ENCODE results near the gene ENTHD1.
"Not testable (repeated sequence)": the region's sequence is repeated elsewhere in the genome, so short reads cannot be mapped to it uniquely, and the experiment has no call there.

Gene ENTHD1

GRCh38 chr22:39895682-39896081 lies 2.1 kb upstream of the ENTHD1 start:
- no peak overlapping the region for H3K9ac ChIP-seq (ENCODE audit: low read depth, low read length)
- no peaks in the 10 kb centered on the region; the same call in 1 of the 2 replicates for H3K4me1 ChIP-seq (ENCODE audit: insufficient read depth, low read length)
- H3K9me3 ChIP-seq (ENCODE audit: insufficient read depth, low read depth, low read length) = no peaks in the 10 kb centered on the region
- no peak overlapping the region for H3K27ac ChIP-seq (ENCODE audit: low read length)
- no peaks in the 10 kb centered on the region for H3K27me3 ChIP-seq (ENCODE audit: insufficient read depth, low read length)
- no peak overlapping the region for H3K4me3 ChIP-seq (ENCODE audit: low read length)
- H3K36me3 ChIP-seq (ENCODE audit: insufficient read depth, low read depth, low read length) = no peaks in the 10 kb centered on the region

- Histone ChIP-seq H3K36me3 (ENCODE audit: insufficient read depth, low read depth, low read length) (no peaks in the 10 kb centered on the region), H3K27me3 (ENCODE audit: insufficient read depth, low read length) (no peaks in the 10 kb centered on the region), H3K9me3 (ENCODE audit: insufficient read depth, low read depth, low read length) (no peaks in the 10 kb centered on the region), H3K9ac (ENCODE audit: low read depth, low read length) (no peak overlapping the region), H3K4me1 (ENCODE audit: insufficient read depth, low read length) (no peaks in the 10 kb centered on the region; the same call in 1 of the 2 replicates), H3K4me3 (ENCODE audit: low read length) (no peak overlapping the region), H3K27ac (ENCODE audit: low read length) (no peak overlapping the region)
These were observed 1.1 kb upstream of the ENTHD1 start for GRCh38 chr22:39894554-39895092.

- H3K4me1 ChIP-seq (ENCODE audit: insufficient read depth, low read length); H3K36me3 ChIP-seq (ENCODE audit: insufficient read depth, low read depth, low read length); H3K4me3 ChIP-seq (ENCODE audit: low read length); H3K27ac ChIP-seq (ENCODE audit: low read length); H3K27me3 ChIP-seq (ENCODE audit: insufficient read depth, low read length); H3K9ac ChIP-seq (ENCODE audit: low read depth, low read length); H3K9me3 ChIP-seq (ENCODE audit: insufficient read depth, low read depth, low read length): not testable (repeated sequence)
These were observed 3.6 kb downstream of the ENTHD1 start for GRCh38 chr22:39889924-39890323.

GRCh38 chr22:39883057-39883456 lies 10.5 kb downstream of the ENTHD1 start:
- no peak overlapping the region for H3K4me3 ChIP-seq (ENCODE audit: low read length)
- no peaks in the 10 kb centered on the region for H3K4me1 ChIP-seq (ENCODE audit: insufficient read depth, low read length)
- H3K27me3 ChIP-seq (ENCODE audit: insufficient read depth, low read length) = peaks cover 4% of the 10 kb centered on the region; the same call in 1 of the 2 replicates
- no peak overlapping the region for H3K9ac ChIP-seq (ENCODE audit: low read depth, low read length)
- no peaks in the 10 kb centered on the region for H3K36me3 ChIP-seq (ENCODE audit: insufficient read depth, low read depth, low read length)
- H3K9me3 ChIP-seq (ENCODE audit: insufficient read depth, low read depth, low read length) = no peaks in the 10 kb centered on the region
- H3K27ac ChIP-seq (ENCODE audit: low read length) = no peak overlapping the region

GRCh38 chr22:39880722-39881121 lies 12.8 kb downstream of the ENTHD1 start:
- no peaks in the 10 kb centered on the region for H3K9me3 ChIP-seq (ENCODE audit: insufficient read depth, low read depth, low read length)
- no peaks in the 10 kb centered on the region for H3K4me1 ChIP-seq (ENCODE audit: insufficient read depth, low read length)
- no peaks in the 10 kb centered on the region for H3K36me3 ChIP-seq (ENCODE audit: insufficient read depth, low read depth, low read length)
- no peak overlapping the region for H3K9ac ChIP-seq (ENCODE audit: low read depth, low read length)
- no peak overlapping the region for H3K27ac ChIP-seq (ENCODE audit: low read length)
- H3K27me3 ChIP-seq (ENCODE audit: insufficient read depth, low read length) = no peaks in the 10 kb centered on the region
- H3K4me3 ChIP-seq (ENCODE audit: low read length) = no peak overlapping the region

- Histone ChIP-seq H3K36me3 (ENCODE audit: insufficient read depth, low read depth, low read length) (no peaks in the 10 kb centered on the region), H3K27me3 (ENCODE audit: insufficient read depth, low read length) (no peaks in the 10 kb centered on the region), H3K27ac (ENCODE audit: low read length) (no peak overlapping the region), H3K9ac (ENCODE audit: low read depth, low read length) (no peak overlapping the region), H3K9me3 (ENCODE audit: insufficient read depth, low read depth, low read length) (no peaks in the 10 kb centered on the region), H3K4me1 (ENCODE audit: insufficient read depth, low read length) (no peaks in the 10 kb centered on the region), H3K4me3 (ENCODE audit: low read length) (no peak overlapping the region)
These were observed 16.3 kb downstream of the ENTHD1 start for GRCh38 chr22:39877079-39877845.

- not testable (repeated sequence) for H3K36me3 ChIP-seq (ENCODE audit: insufficient read depth, low read depth, low read length); H3K27ac ChIP-seq (ENCODE audit: low read length); H3K9me3 ChIP-seq (ENCODE audit: insufficient read depth, low read depth, low read length); H3K9ac ChIP-seq (ENCODE audit: low read depth, low read length); H3K4me3 ChIP-seq (ENCODE audit: low read length); H3K4me1 ChIP-seq (ENCODE audit: insufficient read depth, low read length); H3K27me3 ChIP-seq (ENCODE audit: insufficient read depth, low read length)
These were observed 18.2 kb downstream of the ENTHD1 start for GRCh38 chr22:39875176-39875885.

DNA sequence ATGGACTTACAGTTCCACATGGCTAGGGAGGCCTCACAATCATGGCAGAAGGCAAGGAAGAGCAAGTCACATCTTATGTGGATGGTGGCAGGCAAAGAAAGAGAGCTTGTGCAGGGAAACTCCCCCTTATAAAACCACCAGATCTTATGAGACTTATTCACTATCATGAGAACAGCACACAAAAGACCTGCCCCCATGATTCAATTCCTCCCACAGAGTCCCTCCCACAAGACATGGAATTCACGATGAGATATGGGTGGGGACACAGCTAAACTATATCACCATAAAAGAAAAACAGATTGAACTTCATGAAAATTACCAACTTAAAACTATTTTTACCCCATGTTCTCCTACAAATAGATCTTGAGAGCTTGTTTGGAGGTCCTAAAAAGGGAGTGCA lies 19.6 kb downstream of the ENTHD1 start:
- Histone ChIP-seq H3K27ac (ENCODE audit: low read length) (no peak overlapping the region), H3K4me3 (ENCODE audit: low read length) (no peak overlapping the region), H3K9ac (ENCODE audit: low read depth, low read length) (no peak overlapping the region), H3K9me3 (ENCODE audit: insufficient read depth, low read depth, low read length) (no peaks in the 10 kb centered on the region), H3K4me1 (ENCODE audit: insufficient read depth, low read length) (no peaks in the 10 kb centered on the region), H3K27me3 (ENCODE audit: insufficient read depth, low read length) (no peaks in the 10 kb centered on the region), H3K36me3 (ENCODE audit: insufficient read depth, low read depth, low read length) (no peaks in the 10 kb centered on the region)

DNA sequence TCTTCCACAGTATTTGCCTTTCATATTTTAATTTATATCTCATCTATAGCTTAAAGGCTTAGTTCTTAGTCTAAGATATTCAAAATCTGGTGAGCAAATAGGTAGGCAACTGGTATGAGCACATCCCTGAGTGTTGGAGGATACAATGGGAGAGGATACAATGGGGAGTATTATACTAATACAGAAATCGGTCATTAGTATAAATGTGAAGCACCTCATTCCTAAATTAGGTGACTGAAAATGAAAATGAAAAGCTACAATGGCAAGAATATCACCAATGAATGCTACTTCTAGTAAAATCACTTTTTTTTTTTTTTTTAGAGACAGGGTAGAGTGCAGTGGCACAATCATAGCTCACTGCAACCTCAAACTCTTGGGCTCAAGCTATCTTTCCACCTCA lies 21.0 kb downstream of the ENTHD1 start:
- H3K9ac ChIP-seq (ENCODE audit: low read depth, low read length) = no peak overlapping the region
- no peaks in the 10 kb centered on the region for H3K9me3 ChIP-seq (ENCODE audit: insufficient read depth, low read depth, low read length)

GRCh38 chr22:39871008-39871798 lies 22.4 kb downstream of the ENTHD1 start:
- H3K36me3 ChIP-seq (ENCODE audit: insufficient read depth, low read depth, low read length) = no peaks in the 10 kb centered on the region
- no peak overlapping the region for H3K27ac ChIP-seq (ENCODE audit: low read length)
- H3K9me3 ChIP-seq (ENCODE audit: insufficient read depth, low read depth, low read length) = no peaks in the 10 kb centered on the region
- H3K4me1 ChIP-seq (ENCODE audit: insufficient read depth, low read length) = no peaks in the 10 kb centered on the region
- H3K27me3 ChIP-seq (ENCODE audit: insufficient read depth, low read length) = no peaks in the 10 kb centered on the region
- no peak overlapping the region for H3K9ac ChIP-seq (ENCODE audit: low read depth, low read length)
- H3K4me3 ChIP-seq (ENCODE audit: low read length) = no peak overlapping the region

More for the DNA sequence above, 21.0 kb downstream of the ENTHD1 start:
- H3K4me1 ChIP-seq (ENCODE audit: insufficient read depth, low read length) = no peaks in the 10 kb centered on the region
- no peak overlapping the region for H3K27ac ChIP-seq (ENCODE audit: low read length)
- H3K4me3 ChIP-seq (ENCODE audit: low read length) = no peak overlapping the region
- no peaks in the 10 kb centered on the region for H3K27me3 ChIP-seq (ENCODE audit: insufficient read depth, low read length)
- no peaks in the 10 kb centered on the region for H3K36me3 ChIP-seq (ENCODE audit: insufficient read depth, low read depth, low read length)

GRCh38 chr22:39869797-39870196 lies 23.8 kb downstream of the ENTHD1 start:
- H3K9me3 ChIP-seq (ENCODE audit: insufficient read depth, low read depth, low read length); H3K36me3 ChIP-seq (ENCODE audit: insufficient read depth, low read depth, low read length); H3K27ac ChIP-seq (ENCODE audit: low read length); H3K4me3 ChIP-seq (ENCODE audit: low read length); H3K9ac ChIP-seq (ENCODE audit: low read depth, low read length); H3K27me3 ChIP-seq (ENCODE audit: insufficient read depth, low read length); H3K4me1 ChIP-seq (ENCODE audit: insufficient read depth, low read length): not testable (repeated sequence)
